NCI-H748 treated with DMSO at 0.1 percent for 48 hours (cell line): ENCODE data around the gene KLHDC7B.
A peak's percentile ranks its signal among the peaks of the same experiment; 100 is the strongest.
"Not testable (repeated sequence)": the region's sequence is repeated elsewhere in the genome, so short reads cannot be mapped to it uniquely, and the experiment has no call there.

Source experiments
- DNase-seq: peaks from one replicate; lab custom pipeline; 2025; lab: John Stamatoyannopoulos, UW

Gene KLHDC7B

DNA sequence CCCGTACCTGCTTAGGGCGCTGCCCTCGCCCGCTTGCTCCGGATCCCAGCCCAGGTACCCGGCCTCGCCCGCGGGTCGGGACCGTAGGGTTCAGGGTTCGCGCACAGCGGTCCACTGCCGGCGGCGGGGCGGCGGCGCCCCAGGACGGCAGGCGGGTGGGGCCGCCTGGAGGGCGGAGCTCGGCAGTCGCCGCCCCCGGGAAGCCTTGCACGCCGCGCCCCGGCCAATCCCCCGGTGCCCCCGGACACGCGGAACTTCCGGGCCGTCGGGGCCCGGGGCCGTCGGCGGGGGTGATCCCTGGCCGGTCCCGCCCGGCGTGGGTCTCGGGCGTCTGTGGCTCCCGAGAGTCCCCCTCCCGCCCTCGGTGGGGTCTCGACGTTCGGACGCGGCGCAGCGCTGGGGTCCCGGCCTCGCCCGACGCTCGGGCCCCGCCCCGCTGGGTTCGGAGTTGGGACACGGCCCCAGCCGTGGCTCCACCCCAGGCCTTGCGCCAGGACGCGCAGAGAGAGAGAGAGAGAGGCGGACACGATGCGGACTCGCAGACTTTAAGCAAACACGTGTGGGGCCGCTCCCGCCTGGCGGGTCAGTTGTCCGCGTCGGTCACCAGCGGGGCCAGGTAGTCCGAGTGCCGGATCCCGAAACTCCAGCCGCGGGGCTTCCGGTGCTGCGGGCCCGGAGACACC is 15.7 kb upstream of the KLHDC7B start, which contains the start of gene TYMP:
TYMP (minus strand) TSS at position 116 of the 683 bp plus-strand sequence. CDS start 303 bp downstream, outside the sequence.
- DNase-seq, result no peak

DNA sequence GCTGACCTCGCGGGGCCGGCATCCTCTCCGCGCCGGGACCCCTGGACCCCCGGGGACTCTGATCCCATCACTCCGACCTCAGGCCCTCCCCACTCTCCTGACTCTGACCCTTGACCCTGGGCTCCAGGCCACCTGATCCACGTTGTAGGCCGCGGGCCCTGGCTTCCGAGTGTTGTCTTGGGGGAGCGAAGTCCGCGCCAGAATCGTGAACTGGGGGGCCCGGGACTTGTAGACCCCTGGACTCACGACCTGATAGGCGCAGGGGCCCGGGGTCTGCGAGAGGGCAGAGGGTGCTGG is 15.2 kb upstream of the KLHDC7B start:
- DNase-seq, result no peak

DNA sequence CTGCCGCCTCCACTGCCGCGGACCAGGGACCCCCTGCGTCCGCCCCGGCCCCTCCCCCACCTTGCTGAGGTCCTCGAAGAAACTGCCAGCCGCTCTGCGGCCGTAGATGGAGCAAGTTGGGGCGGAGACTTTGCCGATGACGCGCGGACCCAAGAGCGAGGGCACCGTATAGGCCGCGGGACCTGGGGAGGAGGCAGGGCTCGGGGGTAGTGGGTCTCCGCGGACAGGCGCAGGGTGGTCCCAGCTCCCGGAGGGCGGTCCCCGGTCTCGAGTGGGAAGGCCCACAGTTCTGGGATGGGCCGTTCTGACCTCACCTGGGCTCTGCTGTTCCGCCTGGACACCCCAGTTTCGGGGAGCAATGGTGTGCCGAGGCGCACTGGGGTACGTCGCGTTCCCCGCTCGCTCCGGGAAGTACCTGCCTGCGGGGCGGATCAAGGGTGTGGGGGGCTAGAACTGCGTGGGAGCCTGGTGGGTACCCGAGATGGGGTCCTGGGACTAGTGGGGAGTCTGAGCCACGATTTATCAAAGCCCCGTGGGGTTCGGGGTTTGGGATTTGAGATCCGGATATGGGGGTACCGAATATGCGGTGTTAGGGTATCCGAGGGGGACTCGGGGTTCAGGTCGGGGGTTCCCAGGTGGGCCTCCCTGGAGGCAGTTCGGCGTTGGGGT is 14.7 kb upstream of the KLHDC7B start:
- peak; percentile 59 for DNase-seq

DNA sequence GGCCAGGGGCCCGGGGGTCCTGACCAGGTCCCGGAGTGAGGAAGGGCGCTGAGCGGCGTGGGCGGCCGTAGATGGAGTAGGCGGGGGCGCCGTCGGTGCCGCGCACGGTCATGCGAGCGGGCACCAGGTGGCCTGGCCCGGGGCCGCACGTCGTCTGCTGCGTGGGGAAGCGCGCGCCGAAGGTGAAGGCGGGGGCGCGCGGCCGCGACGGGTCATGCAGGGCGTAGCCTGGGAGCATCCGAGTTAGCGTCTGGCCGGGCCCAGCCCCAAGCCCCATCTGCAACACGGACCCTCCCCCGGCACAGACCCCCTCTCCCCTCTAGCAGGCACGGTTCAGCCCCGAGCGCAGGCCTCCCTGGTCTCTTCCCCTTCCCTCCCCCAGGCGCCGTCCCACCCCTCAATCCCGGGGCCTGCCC is 14.1 kb upstream of the KLHDC7B start:
- no peak for DNase-seq

DNA sequence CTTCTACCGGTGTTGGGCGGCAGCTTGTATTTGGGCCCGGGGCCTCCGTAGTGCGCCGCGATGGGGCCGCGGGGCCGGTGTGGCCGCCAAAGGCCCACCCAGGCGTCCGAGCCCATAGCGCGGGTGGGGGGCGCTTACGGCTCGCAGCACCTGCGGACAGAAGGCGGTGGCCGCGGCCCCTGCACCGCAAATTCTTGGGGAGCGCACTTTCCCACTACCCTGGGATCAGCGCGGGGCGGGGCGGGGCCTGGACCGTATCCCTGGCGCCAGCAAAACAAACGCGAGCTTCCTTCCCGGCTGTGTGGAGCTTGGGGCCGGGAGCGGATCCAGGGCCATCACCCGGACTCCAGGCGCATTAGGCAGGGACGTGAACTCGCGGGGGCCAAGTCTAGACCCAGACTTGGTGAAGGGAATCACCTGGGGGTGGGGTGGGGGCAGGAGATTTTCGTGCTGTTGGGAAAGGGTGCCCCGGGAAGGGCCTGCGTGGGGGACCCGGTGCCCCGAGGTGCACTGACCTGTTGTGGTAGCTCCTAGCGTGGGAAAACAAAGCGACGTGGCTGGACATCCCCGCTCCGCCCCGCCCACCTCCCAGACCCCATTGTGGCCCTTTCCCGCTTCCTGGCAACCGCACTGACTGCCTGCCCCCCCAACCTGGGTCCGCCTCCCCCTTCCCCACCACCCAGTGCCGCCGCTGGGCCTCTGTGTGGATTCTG is 13.6 kb upstream of the KLHDC7B start:
- no peak for DNase-seq

DNA sequence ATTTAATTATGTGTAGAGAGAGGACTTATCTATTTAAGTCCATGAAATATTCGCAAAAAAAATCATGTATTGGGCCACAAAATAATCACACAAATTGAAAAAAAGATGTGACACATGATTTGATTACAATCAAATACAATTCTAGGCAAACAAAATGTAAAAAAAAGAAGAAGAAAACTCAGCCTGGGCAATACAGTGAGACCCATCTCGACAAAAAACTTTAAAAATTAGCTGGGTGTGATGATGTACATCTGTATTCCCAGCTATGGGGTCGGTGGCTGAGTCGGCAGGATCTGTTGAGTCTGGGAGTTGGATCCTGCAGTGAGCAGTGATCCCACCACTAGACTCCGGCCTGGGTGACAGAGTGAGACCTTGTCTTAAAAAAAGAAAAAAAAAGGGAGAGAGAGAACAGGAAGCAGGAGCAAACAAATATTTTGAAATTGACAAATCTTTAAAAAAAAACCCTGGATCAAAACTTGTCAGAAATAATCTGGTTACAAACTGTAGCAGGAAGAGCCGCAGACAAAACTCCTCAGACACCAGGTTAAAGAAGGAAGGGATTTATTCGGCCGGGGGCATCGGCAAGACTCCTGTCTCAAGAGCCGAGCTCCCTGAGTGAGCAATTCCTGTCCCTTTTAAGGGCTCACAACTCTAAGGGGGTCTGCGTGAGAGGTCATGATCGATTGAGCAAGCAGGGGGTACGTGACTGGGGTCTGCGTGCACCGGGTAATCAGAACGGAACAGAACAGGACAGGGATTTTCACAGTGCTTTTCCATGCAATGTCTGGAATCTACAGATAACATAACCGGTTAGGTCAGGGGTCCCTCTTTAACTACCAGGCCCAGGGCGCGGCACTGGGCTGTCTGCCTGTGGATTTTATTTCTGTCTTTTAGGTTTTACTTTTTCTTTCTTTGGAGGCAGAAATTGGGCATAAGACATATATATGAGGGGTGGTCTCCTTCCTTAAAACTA is 12.6 kb upstream of the KLHDC7B start:
- no peak for DNase-seq

DNA sequence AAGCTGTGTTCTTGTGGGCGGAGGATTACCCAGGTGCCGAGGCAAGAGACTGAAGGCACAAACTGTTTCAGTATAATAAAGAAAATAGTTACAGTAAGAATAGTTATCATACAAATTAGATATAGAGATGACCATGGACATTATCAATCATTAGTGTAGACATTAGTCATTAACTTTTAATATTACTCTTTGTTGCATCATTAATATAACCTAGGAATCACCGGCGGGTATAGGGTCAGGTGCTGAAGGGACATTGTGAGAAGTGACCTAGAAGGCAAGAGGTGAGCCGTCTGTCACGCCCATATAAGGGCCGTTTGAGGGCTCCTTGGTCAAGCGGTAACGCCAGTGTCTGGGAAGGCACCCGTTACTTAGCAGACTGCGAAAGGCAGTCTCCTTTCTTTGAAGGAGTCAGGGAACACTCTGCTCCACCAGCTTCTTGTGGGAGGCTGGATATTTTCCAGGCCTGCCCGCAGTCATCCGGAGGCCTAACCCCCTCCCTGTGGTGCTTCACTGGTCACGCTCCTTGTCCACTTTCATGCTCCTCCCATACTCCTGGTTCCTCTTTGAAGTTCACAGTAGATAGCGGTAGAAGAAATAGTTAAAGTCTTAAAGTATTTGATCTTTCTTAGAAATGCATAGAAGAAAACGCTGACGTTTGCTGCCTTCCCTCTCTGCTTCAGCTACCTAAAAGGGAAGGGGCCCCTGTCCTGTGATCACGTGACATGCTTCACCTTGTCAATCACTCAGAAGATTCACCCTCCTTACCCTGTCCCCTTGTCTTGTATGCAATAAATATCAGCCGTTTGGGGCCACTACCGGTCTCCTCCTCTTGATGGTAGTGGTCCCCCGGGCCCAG is 11.6 kb upstream of the KLHDC7B start:
- DNase-seq, result not testable (repeated sequence)

DNA sequence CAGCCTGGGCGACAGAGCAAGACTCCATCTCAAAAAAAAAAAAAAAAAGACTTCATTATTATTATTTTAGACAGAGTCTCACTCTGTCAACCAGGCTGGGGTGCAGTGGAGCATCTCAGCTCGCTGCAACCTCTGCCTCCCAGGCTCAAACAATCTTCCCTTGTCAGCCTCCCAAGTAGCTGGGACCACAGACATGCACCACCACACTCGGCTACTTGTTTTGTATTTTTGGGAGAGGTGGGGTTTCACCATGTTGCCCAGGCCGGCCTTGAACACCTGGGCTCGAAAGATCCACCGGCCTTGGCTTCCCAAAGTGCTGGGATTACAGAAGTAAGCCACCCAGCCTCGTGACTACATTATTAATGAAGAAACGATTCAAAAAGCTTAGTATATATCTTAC is 10.6 kb upstream of the KLHDC7B start:
- no peak for DNase-seq

DNA sequence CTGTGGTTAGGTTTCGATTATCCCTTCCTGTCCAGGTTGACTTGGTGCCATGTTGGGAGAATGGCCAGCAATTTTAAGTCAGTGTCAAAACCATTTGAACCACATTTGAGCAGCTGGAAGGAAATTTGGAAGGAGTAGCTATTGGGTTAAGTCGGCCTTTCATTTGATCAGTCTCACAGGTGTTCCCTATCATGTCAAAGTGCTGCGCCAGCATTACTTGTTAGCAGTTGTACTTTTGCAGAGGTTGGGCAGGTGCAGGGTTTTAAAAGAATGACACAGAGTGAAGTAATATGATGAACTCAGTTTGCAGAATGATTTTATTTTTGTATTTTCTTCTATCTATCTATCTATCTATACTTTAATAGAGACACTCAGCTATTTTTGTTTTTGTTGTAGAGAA is 9.5 kb upstream of the KLHDC7B start:
- DNase-seq, result no peak

DNA sequence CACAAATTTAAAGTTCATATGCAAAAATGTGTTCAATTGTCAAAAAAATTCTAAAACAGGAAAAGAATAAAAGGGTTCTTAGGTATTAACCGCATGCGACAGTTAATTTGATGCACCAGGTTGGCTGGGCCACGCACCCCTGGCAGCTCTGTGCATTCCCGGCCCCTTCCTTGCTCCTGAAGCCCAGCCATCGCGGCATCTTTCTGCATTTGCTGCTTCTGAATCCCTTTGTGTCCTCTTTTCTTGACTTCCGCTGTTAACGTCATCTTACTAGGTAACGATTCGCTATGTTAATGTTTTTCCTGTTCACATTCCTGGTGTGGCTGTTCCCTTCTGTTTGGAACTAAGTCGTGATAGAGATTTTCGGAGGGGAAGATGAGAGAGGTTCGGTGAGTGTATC is 7.9 kb upstream of the KLHDC7B start:
- DNase-seq, result no peak

DNA sequence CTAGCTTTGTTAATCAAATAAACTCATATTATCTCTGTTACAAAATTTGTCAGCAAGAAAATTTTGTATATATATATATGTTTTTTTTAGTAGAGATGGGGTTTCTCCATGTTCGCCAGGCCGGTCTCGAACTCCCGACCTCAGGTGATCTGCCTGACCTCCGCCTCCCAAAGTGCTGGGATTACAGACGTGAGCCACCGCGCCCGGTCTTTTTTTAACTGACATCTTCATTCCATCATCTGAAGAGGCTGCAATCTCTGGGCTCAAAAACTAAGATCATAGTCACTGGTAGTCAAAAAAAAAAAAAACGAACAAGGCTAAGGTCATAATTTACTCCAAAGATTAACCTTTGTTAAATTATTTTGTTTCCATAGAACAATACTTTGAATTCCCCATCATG is 5.3 kb upstream of the KLHDC7B start:
- DNase-seq, result no peak

DNA sequence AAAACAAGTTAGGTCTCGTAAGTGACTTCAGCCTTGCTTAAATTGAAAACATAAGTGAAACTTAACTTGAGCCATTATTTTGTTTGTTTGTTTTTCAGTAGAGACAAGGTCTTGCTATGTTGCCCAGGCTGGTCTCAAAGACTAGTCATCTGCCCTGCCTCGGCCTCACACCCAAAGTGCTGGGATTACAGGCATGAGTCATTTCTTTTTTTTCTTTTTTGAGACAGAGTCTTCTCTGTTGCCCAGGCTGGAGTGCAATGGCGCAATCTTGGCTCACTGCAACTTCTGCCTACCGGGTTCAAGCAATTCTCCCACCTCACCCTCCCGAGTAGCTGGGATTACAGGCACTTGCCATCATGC is 4.1 kb upstream of the KLHDC7B start:
- not testable (repeated sequence) for DNase-seq

DNA sequence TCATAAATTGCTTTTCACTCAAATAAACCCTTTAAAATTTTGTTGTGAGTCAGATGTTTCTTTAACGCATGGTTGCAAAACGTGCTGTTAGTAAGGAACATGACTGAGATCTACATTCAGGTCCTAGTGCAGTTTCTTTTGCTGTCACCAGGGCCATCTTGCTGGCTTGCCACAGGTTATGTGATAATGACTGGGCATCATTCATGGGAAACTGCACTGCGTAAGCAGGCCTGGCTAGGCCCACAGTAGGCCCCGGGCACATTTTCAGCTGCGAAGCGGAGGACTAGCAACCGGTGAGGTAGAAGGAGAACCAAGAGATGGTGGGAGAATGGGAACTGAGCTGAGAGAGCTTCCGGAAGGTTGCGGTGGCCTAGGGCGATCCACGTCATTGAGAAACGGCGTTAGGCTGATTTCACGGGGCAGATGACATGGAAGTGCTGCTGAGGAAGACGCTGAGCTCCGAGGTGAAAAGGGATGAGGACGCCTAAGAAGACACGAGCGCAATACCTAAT is 3.2 kb upstream of the KLHDC7B start:
- no peak for DNase-seq

DNA sequence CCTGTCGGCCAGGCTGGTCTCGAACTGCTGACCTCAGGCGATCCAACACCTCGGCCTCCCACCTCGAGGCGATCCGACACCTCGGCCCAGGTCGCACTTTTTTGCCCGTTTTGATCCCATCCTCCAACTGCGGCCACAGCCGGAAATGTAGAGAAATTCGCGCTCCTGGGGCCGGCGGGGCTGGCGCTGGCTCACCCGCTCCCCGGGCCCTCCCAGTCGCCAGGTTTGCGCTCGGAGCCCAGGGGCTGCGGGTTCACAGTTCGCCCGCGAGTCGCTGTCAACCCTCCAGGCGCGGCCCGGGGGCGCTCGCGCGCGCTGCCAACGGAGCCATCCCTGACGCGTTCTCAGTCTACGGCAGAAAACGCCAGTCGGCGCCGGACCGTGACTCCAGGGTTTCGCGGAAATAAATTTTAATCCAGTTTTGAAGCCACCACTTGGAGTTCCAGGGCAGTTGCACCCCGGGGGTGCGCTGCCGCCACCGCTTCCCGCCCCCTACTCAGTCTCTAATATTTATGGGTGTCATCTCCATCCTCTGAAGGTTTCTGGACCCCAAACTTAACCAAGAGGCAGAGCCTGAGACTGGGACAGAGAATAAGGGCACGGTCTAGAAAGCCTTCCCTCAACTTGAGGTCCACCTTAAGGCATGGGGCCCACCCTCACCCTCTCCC is 1.5 kb upstream of the KLHDC7B start:
- no peak for DNase-seq

DNA sequence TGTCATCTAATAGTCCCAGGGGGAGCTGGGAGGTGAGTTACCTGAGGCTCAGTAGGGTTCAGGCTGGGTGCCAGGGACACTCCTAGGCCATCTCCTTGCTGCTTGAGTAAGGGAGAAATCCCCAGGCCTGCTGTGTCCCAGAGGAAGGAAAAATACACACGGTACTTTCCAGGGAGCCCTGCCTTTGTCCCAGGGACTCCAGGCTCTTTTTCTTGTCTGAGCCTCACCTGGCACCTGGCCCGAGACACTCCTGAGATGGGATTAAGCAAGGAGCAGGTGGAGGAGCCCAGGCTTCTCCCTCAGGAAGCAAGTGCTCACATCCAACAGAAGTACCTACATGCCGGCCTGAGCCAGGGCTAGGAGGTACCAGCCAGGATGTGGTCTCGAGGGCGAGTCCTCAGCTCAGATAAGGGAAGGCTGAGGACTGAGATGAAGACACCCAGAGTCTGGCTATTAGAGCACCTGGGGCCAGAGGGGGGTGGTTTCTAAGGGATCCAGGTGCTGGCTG is 899 bp upstream of the KLHDC7B start:
- DNase-seq, result no peak

DNA sequence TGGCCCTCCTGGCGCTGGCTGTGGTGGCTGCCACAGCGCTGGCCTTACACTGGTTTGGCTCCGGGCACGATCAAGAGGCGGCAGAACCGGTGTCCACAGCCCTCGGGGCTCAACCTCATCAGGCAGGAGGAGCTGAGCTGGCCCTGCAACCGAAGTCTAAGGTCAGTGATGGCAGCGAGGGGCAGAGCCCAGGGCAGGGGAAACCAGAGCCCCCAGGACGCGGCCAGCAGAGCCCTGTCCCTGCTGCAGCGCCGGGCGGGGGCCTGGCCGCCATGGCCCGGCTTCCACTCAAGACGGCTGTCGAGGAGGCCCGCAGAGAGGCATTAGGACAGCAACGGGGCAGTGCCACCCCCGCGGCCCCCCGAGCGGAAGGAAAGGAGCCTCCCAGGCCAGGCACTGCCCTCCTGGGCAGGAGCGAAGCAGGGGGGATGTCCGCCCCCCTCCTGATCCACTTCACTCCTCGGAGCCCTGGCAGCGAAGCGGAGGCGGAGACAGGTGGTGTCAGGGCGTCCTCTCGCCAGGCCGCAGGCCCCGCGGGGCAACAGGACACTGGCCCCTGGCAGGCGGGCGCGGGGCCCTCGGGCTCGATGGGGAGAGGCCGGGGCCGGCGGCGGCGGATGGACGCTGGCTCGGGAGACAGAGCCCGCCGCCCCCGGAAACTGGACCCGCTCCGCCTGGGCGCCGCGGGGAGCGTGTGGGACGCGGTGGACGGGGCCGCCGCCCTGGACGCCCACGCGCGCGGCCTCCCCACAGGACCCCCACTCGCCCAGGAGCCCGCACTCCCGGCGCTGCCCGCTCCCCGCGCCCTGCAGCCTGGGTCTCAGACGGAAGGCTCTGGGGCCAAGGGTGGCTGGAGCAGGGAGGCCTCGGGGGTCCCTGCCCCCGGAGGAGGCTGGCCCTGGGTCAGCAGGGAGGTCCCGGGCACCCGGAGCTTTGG is 895 bp downstream of the KLHDC7B start:
- no peak for DNase-seq

DNA sequence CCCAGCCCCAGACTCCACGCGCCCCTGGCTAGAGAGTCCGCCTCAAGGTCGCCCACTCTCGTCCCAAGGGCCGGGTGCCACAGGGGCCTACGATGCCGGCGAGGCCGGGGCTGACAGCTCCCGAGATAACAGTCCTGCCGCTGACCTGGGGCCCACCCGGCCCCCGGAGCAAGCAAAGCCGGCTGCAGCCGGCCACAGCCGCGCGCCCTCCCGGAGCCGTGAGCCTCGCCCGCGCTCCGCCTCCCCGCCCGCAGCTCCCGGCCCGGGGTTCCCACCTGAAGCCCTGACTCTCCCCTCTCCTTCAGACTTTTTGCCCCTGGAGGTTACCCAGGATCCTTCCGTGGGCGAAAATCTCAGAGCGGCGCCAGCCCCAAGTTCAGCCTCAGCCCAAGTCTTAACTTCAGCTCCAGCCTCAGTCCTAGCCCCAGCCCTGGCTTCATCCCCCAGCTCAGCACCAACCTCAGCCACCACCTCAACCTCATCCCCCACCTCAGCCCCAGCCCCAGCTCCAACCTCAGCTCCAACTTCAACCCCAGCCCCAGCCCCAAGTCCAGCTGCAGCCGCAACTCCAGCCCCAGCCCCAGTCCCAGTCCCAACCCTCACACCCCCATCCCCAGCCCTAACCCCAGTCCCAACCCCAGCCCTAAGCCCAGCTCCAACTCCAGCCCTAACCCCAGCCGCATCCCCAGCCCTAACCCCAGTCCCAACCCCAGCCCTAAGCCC is 1.7 kb downstream of the KLHDC7B start:
- DNase-seq, result no peak
